GM12872 (cell line): ENCODE results near the gene ABCC12.

ENCODE experiments used
- TF ChIP-seq, protein P1 (sequence below): IDR thresholded peaks from 3 replicates; pipeline ENCODE4 v1.5.1; 2011; ENCODE audit warnings: low read depth, mild to moderate bottlenecking, low read length, moderate library complexity; ENCODE audit not compliant: insufficient read depth

ABCC12 gene

DNA sequence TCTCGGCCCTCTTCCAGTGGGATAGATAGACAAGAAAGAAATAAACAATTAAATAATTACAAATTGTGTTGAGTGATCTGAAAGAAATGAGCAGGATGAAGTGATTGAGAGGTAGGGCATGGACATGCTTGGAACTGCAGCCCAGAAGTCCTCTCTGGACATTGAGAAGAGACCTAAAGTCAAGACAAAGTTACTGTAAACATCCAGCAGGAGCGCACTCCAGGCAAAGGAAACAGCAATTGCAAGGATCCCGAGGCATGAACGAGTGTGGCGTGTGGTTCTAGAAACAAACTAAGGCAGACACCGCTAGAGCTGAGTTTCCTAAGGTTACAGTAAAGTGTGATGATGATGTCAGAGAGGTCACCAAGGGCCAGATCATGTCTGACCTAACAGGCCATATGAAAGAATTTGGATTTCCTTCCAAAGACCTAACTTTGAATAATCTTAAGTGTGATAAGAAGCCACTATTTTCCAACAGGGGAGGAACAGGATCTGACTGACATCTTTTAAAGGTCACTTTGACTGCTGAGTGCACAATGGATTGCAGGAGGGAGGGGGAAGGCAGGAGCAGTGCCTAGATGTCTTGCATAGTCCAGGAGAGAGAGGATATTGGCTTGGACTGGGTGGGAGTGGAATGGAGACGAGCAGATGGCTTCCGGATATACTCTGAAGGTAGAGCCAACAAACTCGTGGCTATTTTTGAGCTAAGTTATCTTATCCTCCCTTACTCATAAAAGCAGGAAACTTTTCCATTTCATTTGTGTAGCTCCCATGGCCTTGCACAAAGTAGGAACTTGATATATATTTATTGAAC lies 19.0 kb downstream of the ABCC12 start:
- TF ChIP-seq, protein P1, sequence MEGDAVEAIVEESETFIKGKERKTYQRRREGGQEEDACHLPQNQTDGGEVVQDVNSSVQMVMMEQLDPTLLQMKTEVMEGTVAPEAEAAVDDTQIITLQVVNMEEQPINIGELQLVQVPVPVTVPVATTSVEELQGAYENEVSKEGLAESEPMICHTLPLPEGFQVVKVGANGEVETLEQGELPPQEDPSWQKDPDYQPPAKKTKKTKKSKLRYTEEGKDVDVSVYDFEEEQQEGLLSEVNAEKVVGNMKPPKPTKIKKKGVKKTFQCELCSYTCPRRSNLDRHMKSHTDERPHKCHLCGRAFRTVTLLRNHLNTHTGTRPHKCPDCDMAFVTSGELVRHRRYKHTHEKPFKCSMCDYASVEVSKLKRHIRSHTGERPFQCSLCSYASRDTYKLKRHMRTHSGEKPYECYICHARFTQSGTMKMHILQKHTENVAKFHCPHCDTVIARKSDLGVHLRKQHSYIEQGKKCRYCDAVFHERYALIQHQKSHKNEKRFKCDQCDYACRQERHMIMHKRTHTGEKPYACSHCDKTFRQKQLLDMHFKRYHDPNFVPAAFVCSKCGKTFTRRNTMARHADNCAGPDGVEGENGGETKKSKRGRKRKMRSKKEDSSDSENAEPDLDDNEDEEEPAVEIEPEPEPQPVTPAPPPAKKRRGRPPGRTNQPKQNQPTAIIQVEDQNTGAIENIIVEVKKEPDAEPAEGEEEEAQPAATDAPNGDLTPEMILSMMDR: no peak

DNA sequence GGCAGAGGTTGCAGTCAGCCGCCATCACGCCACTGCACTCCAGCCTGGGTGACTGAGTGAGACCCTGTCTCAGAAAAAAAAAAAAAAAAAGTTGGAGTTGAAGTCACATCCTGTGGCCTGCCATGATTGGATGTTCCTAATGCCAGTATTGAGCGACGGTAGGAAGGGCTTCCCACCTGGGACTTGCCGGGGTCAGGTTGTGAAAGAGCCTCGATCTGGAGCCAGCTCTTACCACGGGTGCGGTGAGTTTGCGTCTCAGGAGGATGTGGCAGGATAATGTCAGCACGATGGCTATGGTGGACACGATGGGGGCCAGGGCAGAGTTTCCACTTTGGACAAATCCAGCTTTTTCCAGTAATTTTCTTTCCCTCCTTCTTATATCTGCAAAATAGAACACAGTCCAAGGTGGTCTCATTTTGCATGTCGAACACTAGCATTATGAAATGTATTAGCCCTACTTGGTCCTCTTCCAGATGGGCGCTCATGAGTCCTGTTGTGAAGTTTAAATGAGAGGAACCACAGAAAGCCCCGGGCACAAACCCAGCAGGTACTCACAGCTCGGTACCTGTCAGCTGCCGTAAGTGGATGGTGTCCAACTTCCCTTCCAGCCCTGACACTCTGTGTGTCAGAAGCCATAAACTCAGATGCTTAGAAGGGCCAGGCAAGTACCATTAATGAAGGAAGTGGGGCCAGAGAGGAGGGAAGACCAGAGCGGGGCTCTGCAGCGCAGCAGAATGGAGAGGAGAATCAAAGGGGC lies 22.2 kb downstream of the ABCC12 start:
- TF ChIP-seq, protein P1: no peak

DNA sequence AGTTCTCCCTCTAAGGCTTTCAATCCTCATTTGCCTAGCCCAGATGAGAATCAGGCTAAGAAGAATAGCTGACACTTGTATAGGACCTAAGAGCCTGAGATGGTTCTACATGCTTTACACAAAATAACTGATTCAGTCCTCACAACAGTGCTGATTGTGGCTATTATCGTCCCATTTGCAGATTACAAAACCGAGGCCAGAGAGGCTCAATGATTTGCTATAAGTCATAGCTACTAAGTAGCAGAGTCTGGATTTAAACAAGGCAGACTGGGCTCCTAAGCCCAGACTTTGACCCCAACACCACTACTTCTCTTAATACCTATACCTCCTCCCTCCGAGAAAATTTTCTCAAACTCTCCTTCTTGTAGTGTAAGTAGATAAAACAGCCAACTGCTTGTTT lies 23.1 kb downstream of the ABCC12 start:
- TF ChIP-seq, protein P1: no peak

DNA sequence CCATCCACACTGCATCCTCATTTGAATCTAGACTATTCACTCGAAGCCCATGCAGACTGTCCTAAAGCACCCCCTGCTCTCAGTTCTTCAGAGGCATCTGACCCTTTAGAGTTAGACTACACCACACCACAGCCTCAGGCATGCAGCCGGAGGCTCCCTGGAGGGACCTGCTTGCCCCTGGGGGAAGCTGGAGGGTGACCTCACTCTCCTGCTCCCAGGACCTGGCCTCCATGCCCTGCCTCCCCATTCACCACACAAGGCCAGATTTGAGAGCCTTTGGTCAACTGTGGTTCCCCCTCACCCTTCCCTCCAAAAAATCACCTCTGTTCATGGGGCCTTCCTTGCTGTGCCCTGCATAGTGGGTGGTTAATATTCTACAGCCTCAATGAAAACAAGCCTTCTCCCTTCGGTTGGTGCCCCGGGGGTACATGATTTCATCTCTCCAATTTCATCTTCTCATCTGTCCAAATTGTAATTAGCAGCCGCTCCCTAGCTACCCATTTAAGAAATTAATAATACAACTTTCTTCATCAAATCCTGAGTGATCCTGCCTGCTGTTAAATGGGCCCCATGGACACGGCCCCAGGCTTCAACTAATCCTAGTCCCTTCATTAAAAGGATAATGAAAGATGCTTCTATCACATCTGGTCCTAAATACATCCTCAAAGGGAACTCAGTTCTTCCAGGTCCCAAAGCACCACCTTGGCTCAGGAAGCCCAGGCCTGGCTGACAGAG lies 24.4 kb downstream of the ABCC12 start:
- TF ChIP-seq, protein P1: no peak

DNA sequence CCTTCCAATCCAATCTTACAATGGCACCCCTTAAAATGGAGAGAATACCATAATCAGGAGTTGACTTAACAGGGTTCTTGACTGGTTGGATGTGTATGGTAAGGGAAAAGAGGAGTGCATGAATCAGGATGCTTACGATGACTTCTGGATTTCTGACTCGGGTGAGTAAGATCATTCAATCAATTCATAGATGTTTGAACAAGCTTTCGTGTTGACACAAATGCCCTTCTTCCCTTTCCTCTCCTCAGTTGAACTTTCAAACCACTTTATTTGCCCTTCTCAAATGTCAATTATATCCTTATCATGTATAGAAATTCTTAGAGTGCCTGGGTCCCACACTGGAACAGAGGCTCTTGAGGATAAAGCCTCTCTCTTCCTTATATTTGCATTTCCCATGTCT lies 25.9 kb downstream of the ABCC12 start:
- TF ChIP-seq, protein P1: no peak

DNA sequence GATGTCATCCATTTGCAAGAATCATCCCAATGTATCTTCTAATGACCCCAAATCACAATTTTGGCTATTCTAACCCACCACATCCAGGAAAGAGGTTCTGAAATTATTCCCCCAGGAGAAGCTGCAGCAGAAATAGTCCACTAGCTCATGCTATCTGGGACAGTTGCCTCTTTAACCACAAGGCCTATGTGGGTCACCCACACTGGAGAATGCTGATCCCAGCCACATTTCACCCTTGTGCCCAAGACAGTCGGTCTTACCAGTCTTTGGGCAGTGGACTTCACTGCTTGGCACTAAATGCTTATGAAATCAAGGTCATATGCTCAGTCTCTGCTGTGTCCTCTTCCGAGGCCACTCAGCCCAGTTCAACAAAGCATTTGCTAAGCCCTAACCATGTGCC lies 27.0 kb downstream of the ABCC12 start:
- TF ChIP-seq, protein P1: no peak
